Astrocyte of the cerebellum (primary cell): ENCODE results near the gene MAGOHB.

Experiments
- DNase-seq: peaks from one replicate; pipeline ENCODE4 v3.0.0-alpha.2; 2011; ENCODE audit warnings: low read depth
- H3K4me3 ChIP-seq: 2 replicates; pipeline ENCODE4 v1.5.1; 2011; ENCODE audit warnings: mild to moderate bottlenecking, low read depth, low read length, moderate library complexity
- in situ Hi-C: cut with HindIII; loops from 2 replicates; pipeline ENCODE4 v1.10.0; 2017; ENCODE audit warnings: low sequenced_read_pairs
- TF ChIP-seq, protein P1 (sequence below): IDR thresholded peaks from 2 replicates; pipeline ENCODE4 v1.5.1; 2012; ENCODE audit warnings: low read length, low read depth, moderate library complexity, mild to moderate bottlenecking; ENCODE audit errors: missing control alignments

Gene MAGOHB

DNA sequence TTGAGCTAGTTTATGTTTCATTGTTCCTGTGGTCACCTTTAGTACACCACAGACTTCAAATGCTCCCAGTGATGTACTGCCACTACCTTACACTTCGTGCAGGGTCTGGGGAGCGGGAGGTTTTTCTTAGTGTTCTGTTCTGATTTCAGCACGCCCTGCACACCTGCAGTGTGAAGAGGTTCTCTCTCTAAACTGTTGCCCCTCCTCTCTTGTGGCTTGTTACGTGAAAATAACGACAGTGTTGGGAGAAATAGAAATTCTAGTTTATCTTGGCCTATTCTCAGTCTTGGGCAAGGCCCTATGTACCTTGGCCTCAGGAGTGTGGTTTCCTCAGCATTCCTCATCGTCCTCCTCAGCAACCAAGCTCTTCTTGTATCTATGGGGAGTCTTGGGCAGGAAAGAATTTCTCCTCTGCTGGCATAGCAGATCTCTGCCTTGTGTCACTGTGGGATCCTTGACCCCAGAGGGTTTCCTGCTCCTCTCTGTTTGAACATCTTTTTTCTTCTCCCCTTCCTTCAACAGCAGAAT lies 59.1 kb downstream of the MAGOHB start:
- H3K4me3 ChIP-seq, result no peak overlapping the region
- DNase-seq, result no peak
- in situ Hi-C loops, result no loop called here
- TF ChIP-seq, protein P1, sequence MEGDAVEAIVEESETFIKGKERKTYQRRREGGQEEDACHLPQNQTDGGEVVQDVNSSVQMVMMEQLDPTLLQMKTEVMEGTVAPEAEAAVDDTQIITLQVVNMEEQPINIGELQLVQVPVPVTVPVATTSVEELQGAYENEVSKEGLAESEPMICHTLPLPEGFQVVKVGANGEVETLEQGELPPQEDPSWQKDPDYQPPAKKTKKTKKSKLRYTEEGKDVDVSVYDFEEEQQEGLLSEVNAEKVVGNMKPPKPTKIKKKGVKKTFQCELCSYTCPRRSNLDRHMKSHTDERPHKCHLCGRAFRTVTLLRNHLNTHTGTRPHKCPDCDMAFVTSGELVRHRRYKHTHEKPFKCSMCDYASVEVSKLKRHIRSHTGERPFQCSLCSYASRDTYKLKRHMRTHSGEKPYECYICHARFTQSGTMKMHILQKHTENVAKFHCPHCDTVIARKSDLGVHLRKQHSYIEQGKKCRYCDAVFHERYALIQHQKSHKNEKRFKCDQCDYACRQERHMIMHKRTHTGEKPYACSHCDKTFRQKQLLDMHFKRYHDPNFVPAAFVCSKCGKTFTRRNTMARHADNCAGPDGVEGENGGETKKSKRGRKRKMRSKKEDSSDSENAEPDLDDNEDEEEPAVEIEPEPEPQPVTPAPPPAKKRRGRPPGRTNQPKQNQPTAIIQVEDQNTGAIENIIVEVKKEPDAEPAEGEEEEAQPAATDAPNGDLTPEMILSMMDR, result no peak
